ENCODE data around the gene MOK.

The MOK gene

GRCh38 chr14:102221026-102221425, 83.9 kb downstream of the MOK start:
- DNase-seq, result no peak

DNA sequence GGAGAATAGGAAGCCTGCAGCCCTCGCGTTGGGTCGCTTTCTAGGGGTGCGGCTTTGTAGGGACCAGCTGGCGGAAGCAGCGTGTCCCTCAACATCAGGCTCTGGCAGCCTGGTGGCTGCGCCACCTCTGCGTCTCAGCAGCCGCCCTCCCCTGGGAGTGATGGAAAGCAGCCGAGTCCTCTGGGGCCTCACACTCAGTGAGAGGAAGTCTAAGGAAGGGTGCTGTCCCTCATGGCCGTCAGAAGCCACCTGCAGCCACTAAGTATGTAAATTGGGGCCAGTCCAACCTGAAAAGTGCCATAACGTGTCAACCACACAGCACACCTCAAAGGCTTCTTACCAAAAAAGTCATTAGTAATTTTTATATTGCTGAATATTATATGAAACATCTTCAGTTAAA, 84.9 kb downstream of the MOK start:
- no peak for DNase-seq

- DNase-seq, result no peak
These were observed 85.6 kb downstream of the MOK start for GRCh38 chr14:102219316-102219715.

DNA sequence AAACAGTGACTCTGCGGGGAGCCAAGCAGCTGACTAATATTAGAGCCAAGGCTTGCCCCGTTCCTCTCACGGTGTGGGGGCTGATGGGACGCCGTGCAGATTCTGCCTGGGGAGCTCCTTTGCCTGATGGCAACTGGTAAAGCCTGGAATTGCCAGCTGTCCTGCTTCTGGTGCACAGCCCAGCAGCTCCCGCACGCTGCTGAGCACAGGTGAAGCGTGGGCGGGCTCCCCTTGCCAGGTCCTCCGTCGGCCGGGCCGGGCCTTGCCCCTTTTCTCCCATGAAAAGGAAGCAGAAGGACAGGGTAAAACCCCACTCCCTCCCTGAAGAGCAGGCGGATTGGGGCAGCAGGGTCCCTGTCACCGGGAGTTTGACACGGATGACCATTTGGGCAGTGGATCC, 86.3 kb downstream of the MOK start:
- no peak for DNase-seq

- no peak for DNase-seq
These were observed 87.0 kb downstream of the MOK start for GRCh38 chr14:102217987-102218421.

DNA sequence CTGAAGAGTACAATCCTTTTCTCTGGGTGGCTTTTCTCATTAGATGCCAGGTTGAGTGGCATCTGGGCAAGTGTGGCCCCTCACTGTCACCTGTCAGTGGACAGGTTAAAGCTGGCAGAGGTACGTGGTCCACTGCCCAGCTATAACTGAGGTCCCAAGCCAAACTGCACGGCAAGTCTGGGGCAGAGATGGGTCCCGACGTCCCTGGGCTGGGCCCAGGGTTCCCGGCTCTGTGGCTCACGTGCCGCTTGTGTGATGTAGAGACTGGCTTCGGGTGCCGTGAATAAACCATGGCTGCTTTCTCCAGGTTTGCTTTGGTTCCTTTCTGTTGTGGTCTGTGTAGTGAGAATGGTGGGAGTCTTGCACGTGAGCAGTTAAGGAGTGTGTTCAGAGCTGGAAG, 87.6 kb downstream of the MOK start:
- no peak for DNase-seq

- no peak for DNase-seq
These were observed 89.3 kb downstream of the MOK start for GRCh38 chr14:102215576-102216250.

DNA sequence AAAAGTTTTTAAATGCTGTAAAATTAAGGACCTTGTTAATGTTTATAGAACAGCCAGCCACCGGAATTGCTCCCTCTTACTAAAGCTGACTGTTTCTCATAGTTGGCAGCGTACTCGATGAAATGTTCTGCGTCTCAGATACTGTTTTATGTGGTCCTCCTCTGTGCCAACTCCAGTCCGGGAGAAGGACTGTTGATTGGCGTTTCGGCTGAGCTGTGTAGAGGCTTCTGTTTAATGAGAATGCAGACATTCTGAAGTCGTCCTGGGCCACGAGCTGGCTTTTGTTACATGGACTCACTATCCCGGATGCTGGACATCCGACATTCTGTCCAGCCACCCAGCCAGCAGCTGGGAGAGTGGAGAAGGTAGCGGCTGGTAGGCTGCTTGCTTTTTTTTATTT, 89.9 kb downstream of the MOK start:
- DNase-seq, result peak in 1 of 2 experiments; percentile 19

- DNase-seq, result no peak
These were observed 90.8 kb downstream of the MOK start for GRCh38 chr14:102213984-102214658.

GRCh38 chr14:102213470-102213869, 91.5 kb downstream of the MOK start:
- DNase-seq, result no peak

- DNase-seq, result no peak
These were observed 92.1 kb downstream of the MOK start for GRCh38 chr14:102212845-102213244.

GRCh38 chr14:102212356-102212755, 92.6 kb downstream of the MOK start:
- no peak for DNase-seq

GRCh38 chr14:102211240-102211639, 93.7 kb downstream of the MOK start:
- no peak for DNase-seq

DNA sequence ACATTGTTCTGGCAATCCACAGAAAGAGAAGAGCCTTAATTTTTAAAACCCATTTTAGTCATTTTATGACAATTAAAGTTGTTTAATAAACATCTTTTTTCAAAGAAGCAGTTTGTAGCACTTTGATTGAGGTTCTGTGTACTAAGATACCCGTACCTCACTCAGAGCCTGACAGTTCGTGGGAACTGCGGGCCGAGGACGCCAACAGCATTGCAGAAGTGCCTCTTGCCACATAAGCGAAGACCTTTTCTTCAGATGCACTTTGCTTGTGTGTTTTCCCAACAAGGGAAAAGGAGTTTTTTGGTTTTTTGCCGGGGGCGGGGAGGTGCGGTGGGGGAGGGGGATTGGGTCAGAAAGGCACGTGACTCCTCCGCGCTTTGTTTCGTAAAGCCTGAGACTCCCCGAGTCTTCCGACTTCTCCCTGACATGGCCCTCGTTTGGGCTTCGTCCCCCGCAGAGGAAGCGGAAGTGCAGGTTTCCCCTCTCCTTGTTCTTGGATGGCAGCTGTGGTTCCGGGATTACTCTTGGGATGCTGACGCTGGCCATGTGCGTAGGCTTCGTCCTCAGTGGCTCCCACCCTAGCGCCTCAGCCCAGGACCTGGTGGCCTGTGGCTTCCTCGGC, 94.4 kb downstream of the MOK start:
- DNase-seq, result no peak

- no peak for DNase-seq
These were observed 95.6 kb downstream of the MOK start for GRCh38 chr14:102209224-102209966.

GRCh38 chr14:102208741-102209140, 96.2 kb downstream of the MOK start:
- DNase-seq, result no peak

DNA sequence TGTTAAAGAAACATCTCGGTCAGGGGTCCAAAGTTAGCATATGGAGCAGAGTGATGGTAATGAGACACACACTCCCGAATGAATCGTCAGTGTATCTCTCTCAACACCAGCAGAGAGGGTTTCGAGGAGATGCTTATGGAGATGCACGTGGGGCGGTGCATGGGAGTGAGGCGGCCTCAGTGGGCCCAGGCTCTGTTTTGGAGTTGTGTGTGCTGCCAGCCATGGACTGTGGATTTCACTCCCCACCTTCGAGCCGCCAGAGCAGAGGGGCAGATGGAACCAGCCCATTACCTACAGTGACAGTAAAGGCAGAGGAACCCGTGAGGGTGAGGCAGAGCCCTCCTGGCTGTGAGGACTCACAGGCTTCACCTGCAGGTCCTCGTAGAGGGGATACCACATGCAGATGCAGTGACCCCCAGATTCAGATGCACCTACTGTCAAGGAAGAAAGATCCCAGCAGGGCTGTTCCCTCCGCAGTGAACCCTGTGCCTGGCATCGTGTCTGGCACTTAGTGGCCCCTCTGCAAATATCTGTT, 97.1 kb downstream of the MOK start:
- no peak for DNase-seq

- DNase-seq, result no peak
These were observed 98.0 kb downstream of the MOK start for GRCh38 chr14:102206918-102207317.

GRCh38 chr14:102205560-102205959, 99.4 kb downstream of the MOK start:
- no peak for DNase-seq

- DNase-seq, result no peak
These were observed 101.6 kb downstream of the MOK start for GRCh38 chr14:102203382-102203781.

GRCh38 chr14:102202944-102203343, 102.0 kb downstream of the MOK start:
- DNase-seq, result no peak

DNA sequence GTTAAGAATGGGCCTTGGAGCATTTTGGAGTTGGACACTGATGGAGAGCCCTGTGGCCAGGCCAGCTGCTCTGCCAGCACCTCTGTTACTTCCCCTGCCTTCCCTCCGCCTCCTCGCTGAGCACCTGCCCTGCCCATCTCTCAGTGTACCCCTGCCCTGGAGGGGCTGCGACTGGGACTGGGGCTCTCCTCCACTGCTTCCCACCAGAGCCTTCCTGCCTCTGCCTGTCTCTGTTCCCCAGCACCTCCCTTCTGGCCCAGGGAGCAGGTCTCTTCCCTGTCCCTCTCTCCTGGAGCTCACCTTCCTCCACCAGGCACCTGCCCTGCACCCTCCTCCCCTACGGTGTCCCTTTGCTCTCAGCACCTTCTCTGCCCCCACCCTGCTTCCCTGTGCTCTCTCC, 103.2 kb downstream of the MOK start:
- DNase-seq, result no peak

- DNase-seq, result no peak
These were observed 103.6 kb downstream of the MOK start for GRCh38 chr14:102201353-102201738.
